ENCODE measurements around the gene EFHC1. TPM values are rescaled to one million over a fixed set of nuclear protein-coding genes. Genes with fewer than 3 reads are reported as not detected.

EFHC1 gene
- total and polyA plus RNA-seq, 8 donors = 14.6 to 73.0 (median 53.1) TPM

GRCh38 chr6:52504782-52505136 lies 84.6 kb downstream of the EFHC1 start:
- peak overlapping the region; percentile 27 to 77 for H3K27ac ChIP-seq
- H3K4me1 ChIP-seq = peaks cover 12 to 31% of the 10 kb centered on the region in 2 donors
- no peak for DNase-seq
- no peak for ATAC-seq
- intact Hi-C loops (cut with DNase I) = loop anchor here in 1 of 2 donors (5.0 kb wide), 1 partner anchor 73 kb away; the partner anchor contains the start of gene TRAM2
- no peaks in the 10 kb centered on the region for H3K27me3 ChIP-seq
- no peak overlapping the region for H3K4me3 ChIP-seq
- peaks cover 0 to 62% of the 10 kb centered on the region in 2 donors for H3K36me3 ChIP-seq
- no peak for TF ChIP-seq CTCF (IDR thresholded peaks at IDR 0.05)
- no peaks in the 10 kb centered on the region for H3K9me3 ChIP-seq

GRCh38 chr6:52505726-52506409 lies 85.7 kb downstream of the EFHC1 start:
- DNase-seq = no peak
- Histone ChIP-seq H3K4me3 (no peak overlapping the region), H3K4me1 (peaks cover 12 to 31% of the 10 kb centered on the region in 2 donors), H3K27ac (no peak overlapping the region), H3K36me3 (peaks cover 0 to 66% of the 10 kb centered on the region in 2 donors), H3K27me3 (no peaks in the 10 kb centered on the region), H3K9me3 (no peaks in the 10 kb centered on the region)
- no peak for ATAC-seq
- no peak for TF ChIP-seq CTCF (IDR thresholded peaks at IDR 0.05)
- intact Hi-C loops (cut with DNase I) = no loop called here

- Histone ChIP-seq H3K27me3 (no peaks in the 10 kb centered on the region), H3K4me3 (no peak overlapping the region), H3K4me1 (peaks cover 15 to 32% of the 10 kb centered on the region in 2 donors), H3K36me3 (peaks cover 0 to 70% of the 10 kb centered on the region in 2 donors), H3K9me3 (no peaks in the 10 kb centered on the region), H3K27ac (no peak overlapping the region)
- ATAC-seq (no peak), DNase-seq (no peak)
- TF ChIP-seq CTCF (IDR thresholded peaks at IDR 0.05) = no peak
- intact Hi-C loops (cut with DNase I) = no loop called here
These were observed 86.3 kb downstream of the EFHC1 start for GRCh38 chr6:52506476-52506875.

- H3K27me3 ChIP-seq = no peaks in the 10 kb centered on the region
- H3K9me3 ChIP-seq = no peaks in the 10 kb centered on the region
- DNase-seq = no peak
- peaks cover 0 to 59% of the 10 kb centered on the region in 2 donors for H3K36me3 ChIP-seq
- no peak for ATAC-seq
- H3K4me1 ChIP-seq = peaks cover 24 to 44% of the 10 kb centered on the region in 2 donors
- H3K27ac ChIP-seq = no peak overlapping the region
- no peak overlapping the region for H3K4me3 ChIP-seq
- no peak for TF ChIP-seq CTCF (IDR thresholded peaks at IDR 0.05)
- intact Hi-C loops (cut with DNase I) = no loop called here
These were observed 87.6 kb downstream of the EFHC1 start for GRCh38 chr6:52507557-52508260.

- intact Hi-C loops (cut with DNase I) = no loop called here
These were observed 88.2 kb downstream of the EFHC1 start for GRCh38 chr6:52508261-52508739.

More at GRCh38 chr6:52508261-52508739, 88.2 kb downstream of the EFHC1 start:
- H3K36me3 ChIP-seq = peaks cover 0 to 53% of the 10 kb centered on the region in 2 donors
- H3K4me3 ChIP-seq = no peak overlapping the region
- no peak for TF ChIP-seq CTCF (IDR thresholded peaks at IDR 0.05)
- no peaks in the 10 kb centered on the region for H3K27me3 ChIP-seq
- ATAC-seq = no peak
- H3K9me3 ChIP-seq = no peaks in the 10 kb centered on the region
- no peak for DNase-seq
- peaks cover 27 to 44% of the 10 kb centered on the region in 2 donors for H3K4me1 ChIP-seq
- no peak overlapping the region for H3K27ac ChIP-seq
